GM13977 (cell line): ENCODE results near the gene SEMA3F.
A peak's percentile ranks its signal among the peaks of the same experiment; 100 is the strongest.

ENCODE experiments used
- DNase-seq: peaks from one replicate; pipeline ENCODE4 v3.0.0; 2012; ENCODE audit warnings: low spot score
- in situ Hi-C: fragments of 300-500 bp; cut with MboI; formaldehyde crosslinking; loops from one replicate; pipeline ENCODE4 v1.12.0; 2022; ENCODE audit warnings: low sequenced_read_pairs, low pct_unique_long_range_greater_than_20kb, mixed read lengths, inconsistent platforms; ENCODE audit not compliant: unreplicated experiment
- TF ChIP-seq, protein P1 (sequence below): IDR thresholded peaks from 2 replicates; pipeline ENCODE4 v1.5.1; 2012; ENCODE audit warnings: mild to moderate bottlenecking, control low read depth; ENCODE audit not compliant: insufficient read depth; ENCODE audit errors: extremely low read depth, missing control alignments

SEMA3F gene

GRCh38 chr3:50182533-50183099 lies 27.5 kb downstream of the SEMA3F start:
- DNase-seq, result no peak
- in situ Hi-C loops, result no loop called here
- TF ChIP-seq, protein P1, sequence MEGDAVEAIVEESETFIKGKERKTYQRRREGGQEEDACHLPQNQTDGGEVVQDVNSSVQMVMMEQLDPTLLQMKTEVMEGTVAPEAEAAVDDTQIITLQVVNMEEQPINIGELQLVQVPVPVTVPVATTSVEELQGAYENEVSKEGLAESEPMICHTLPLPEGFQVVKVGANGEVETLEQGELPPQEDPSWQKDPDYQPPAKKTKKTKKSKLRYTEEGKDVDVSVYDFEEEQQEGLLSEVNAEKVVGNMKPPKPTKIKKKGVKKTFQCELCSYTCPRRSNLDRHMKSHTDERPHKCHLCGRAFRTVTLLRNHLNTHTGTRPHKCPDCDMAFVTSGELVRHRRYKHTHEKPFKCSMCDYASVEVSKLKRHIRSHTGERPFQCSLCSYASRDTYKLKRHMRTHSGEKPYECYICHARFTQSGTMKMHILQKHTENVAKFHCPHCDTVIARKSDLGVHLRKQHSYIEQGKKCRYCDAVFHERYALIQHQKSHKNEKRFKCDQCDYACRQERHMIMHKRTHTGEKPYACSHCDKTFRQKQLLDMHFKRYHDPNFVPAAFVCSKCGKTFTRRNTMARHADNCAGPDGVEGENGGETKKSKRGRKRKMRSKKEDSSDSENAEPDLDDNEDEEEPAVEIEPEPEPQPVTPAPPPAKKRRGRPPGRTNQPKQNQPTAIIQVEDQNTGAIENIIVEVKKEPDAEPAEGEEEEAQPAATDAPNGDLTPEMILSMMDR, result no peak

DNA sequence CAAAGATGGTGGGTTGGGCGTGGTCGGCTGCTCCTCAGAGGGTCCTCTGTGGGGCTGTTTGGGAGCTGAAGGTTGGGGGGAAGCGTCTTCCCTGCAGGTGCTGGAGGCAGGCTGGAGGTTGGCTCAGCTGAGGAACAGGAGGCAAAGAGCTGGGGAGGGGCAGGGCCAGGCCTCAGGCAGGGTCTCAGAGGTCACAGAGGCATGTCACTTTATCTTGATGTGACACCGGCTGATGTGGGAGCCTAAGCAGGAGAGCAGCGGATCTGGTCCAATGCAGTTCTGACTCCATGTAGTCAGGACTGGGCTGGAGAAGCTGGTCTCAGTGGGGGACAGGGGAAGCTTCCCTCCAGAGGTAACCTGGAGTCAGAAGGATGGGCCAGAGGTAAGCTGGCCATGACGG lies 28.6 kb downstream of the SEMA3F start:
- DNase-seq, result no peak
- in situ Hi-C loops, result no loop called here
- TF ChIP-seq, protein P1, result no peak

GRCh38 chr3:50184242-50184978 lies 29.3 kb downstream of the SEMA3F start:
- in situ Hi-C loops, result no loop called here
- TF ChIP-seq, protein P1, result no peak
- DNase-seq, result no peak

DNA sequence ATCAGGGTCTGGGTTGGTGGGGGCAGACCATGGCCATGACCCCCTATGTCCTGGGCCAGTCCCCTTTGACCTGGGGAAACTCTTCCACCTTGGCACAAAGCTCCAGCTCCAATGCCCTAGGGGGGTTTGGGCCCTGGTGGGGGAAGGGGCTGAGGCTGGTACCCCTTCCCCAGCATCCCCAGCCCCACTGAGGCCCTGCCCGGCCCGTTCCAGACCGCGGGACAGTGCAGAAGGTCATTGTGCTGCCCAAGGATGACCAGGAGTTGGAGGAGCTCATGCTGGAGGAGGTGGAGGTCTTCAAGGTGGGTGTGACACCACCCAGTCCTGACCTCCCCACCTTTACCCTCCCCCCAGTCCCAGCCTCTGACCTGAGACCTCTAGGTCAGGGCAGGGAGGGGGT lies 30.1 kb downstream of the SEMA3F start:
- in situ Hi-C loops, result no loop called here
- TF ChIP-seq, protein P1, result no peak
- no peak for DNase-seq

GRCh38 chr3:50186096-50186495 lies 31.0 kb downstream of the SEMA3F start:
- TF ChIP-seq, protein P1, result no peak
- no peak for DNase-seq
- in situ Hi-C loops, result no loop called here

DNA sequence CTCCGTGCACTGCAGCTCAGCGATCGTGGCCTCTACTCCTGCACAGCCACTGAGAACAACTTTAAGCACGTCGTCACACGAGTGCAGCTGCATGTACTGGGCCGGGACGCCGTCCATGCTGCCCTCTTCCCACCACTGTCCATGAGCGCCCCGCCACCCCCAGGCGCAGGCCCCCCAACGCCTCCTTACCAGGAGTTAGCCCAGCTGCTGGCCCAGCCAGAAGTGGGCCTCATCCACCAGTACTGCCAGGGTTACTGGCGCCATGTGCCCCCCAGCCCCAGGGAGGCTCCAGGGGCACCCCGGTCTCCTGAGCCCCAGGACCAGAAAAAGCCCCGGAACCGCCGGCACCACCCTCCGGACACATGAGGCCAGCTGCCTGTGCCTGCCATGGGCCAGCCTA lies 32.6 kb downstream of the SEMA3F start:
- TF ChIP-seq, protein P1, result no peak
- in situ Hi-C loops, result no loop called here

GRCh38 chr3:50189274-50189673 lies 34.1 kb downstream of the SEMA3F start:
- TF ChIP-seq, protein P1, result peak; percentile 62
- in situ Hi-C loops, result no loop called here
- peak; percentile 77 for DNase-seq

More for the DNA sequence above, 32.6 kb downstream of the SEMA3F start:
- no peak for DNase-seq
